Left renal cortex interstitium (tissue), 4 donors: ENCODE measurements around the gene SLC29A3. TPM values are rescaled to one million over a fixed set of nuclear protein-coding genes. Genes with fewer than 3 reads are reported as not detected.

ENCODE experiments used
- DNase-seq, 4 donors: peaks; one replicate each; pipeline ENCODE4 v3.0.0-alpha.2; 2013; ENCODE audit warnings: low read depth in 4 of 4, low spot score in 2 of 4, missing footprints in 1 of 4
- polyA plus RNA-seq, 4 donors: library from polyadenylated mRNA; unstranded; fragments of 120-200 nt; gene quantifications; one replicate each; pipeline ENCODE4 v1.2.1, GENCODE V29; 2013; ENCODE audit not compliant: insufficient read length in 4 of 4

Gene SLC29A3
- polyA plus RNA-seq, 4 donors, result 6.8 to 9.3 (median 7.9) TPM

GRCh38 chr10:71365366-71365765 lies 46.3 kb downstream of the SLC29A3 start:
- no peak for DNase-seq

- no peak for DNase-seq
These were observed 47.6 kb downstream of the SLC29A3 start for GRCh38 chr10:71366690-71367089.

GRCh38 chr10:71367271-71367670 lies 48.2 kb downstream of the SLC29A3 start:
- no peak for DNase-seq

GRCh38 chr10:71368176-71368575 lies 49.1 kb downstream of the SLC29A3 start:
- DNase-seq, result no peak

GRCh38 chr10:71368643-71369042 lies 49.6 kb downstream of the SLC29A3 start:
- DNase-seq, result no peak

GRCh38 chr10:71369602-71370001 lies 50.5 kb downstream of the SLC29A3 start:
- DNase-seq, result no peak

- no peak for DNase-seq
These were observed 51.0 kb downstream of the SLC29A3 start for GRCh38 chr10:71370031-71370430.

- no peak for DNase-seq
These were observed 52.7 kb downstream of the SLC29A3 start for GRCh38 chr10:71371750-71372166.

GRCh38 chr10:71372882-71373495 lies 53.9 kb downstream of the SLC29A3 start:
- no peak for DNase-seq

- DNase-seq, result no peak
These were observed 55.6 kb downstream of the SLC29A3 start for GRCh38 chr10:71374481-71375233.

- no peak for DNase-seq
These were observed 56.9 kb downstream of the SLC29A3 start for GRCh38 chr10:71375952-71376351.

- no peak for DNase-seq
These were observed 59.5 kb downstream of the SLC29A3 start for GRCh38 chr10:71378336-71379117.

- no peak for DNase-seq
These were observed 60.2 kb downstream of the SLC29A3 start for GRCh38 chr10:71379118-71379766.

- DNase-seq, result no peak
These were observed 61.8 kb downstream of the SLC29A3 start for GRCh38 chr10:71380841-71381240.

GRCh38 chr10:71381611-71382010 lies 62.6 kb downstream of the SLC29A3 start:
- no peak for DNase-seq

GRCh38 chr10:71382028-71382427 lies 63.0 kb downstream of the SLC29A3 start:
- DNase-seq, result no peak

- no peak for DNase-seq
These were observed 63.7 kb downstream of the SLC29A3 start for GRCh38 chr10:71382757-71383156.

- DNase-seq, result no peak
These were observed 65.1 kb downstream of the SLC29A3 start for GRCh38 chr10:71383972-71384687.

- no peak for DNase-seq
These were observed 69.1 kb downstream of the SLC29A3 start for GRCh38 chr10:71388171-71388570.

GRCh38 chr10:71388583-71389310 lies 69.7 kb downstream of the SLC29A3 start:
- no peak for DNase-seq
